ENCODE results near the gene TICAM2.

DNA sequence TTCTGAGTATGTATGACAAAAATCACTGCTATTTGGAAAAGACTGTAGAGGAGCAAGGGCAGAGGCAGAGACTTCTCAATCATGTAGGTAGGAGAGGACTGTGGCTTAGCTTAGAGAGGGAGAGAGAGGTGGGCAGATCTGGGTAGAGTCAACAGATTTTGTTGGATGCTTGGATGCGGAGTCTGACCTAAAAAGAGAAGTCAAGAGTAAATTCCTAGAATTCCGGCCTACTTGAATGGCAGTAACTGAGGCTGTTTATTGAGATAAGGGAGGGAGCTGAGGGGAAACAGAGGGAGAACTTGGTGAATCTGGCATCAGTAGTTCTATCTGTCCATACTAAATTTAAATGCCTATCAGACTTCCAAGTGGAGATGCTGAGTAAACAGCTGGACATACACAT is 2.4 kb downstream of the TICAM2 start:
- no peak for TF ChIP-seq ZNF274 (IDR thresholded peaks at IDR 0.05; ENCODE audit: low read depth, low read length)
- TF ChIP-seq YY1 (IDR thresholded peaks at IDR 0.05; ENCODE audit: insufficient read depth, insufficient read length) = no peak

Data from NT2/D1 (cell line).